Upper lobe of left lung (tissue), 6 donors: ENCODE measurements around the gene CTTN. TPM values are rescaled to one million over a fixed set of nuclear protein-coding genes. Genes with fewer than 3 reads are reported as not detected.
A peak's percentile ranks its signal among the peaks of the same experiment; 100 is the strongest.

ENCODE experiments used
- ATAC-seq, 2 donors: fragments of 200-7000 bp; cut with Tn5 transposase; one replicate each; pipeline ENCODE4 v1.9.1; 2022; ENCODE audit warnings: mild to moderate bottlenecking in 2 of 2, moderate library complexity in 2 of 2; ENCODE audit not compliant: low FRiP score in 2 of 2
- DNase-seq, 2 donors: peaks; one replicate each; pipeline ENCODE4 v3.0.0-alpha.2; 2019 to 2020
- H3K27ac ChIP-seq, 4 donors: fragments of 200-600 bp; sonication (generic); one replicate each; pipeline ENCODE4 v1.5.1; 2016 to 2019
- H3K27me3 ChIP-seq, 4 donors: fragments of 200-600 bp; sonication (generic); one replicate each; pipeline ENCODE4 v1.5.1; 2017 to 2019
- H3K36me3 ChIP-seq, 4 donors: fragments of 200-600 bp; sonication (generic); one replicate each; pipeline ENCODE4 v1.5.1; 2016 to 2019
- H3K4me1 ChIP-seq, 4 donors: fragments of 200-600 bp; sonication (generic); one replicate each; pipeline ENCODE4 v1.5.1; 2018 to 2019
- H3K4me3 ChIP-seq, 4 donors: fragments of 200-600 bp; sonication (generic); one replicate each; pipeline ENCODE4 v1.5.1; 2017 to 2019; ENCODE audit warnings: mild to moderate bottlenecking in 2 of 4, moderate library complexity in 1 of 4
- H3K9me3 ChIP-seq, 4 donors: fragments of 200-600 bp; sonication (generic); one replicate each; pipeline ENCODE4 v1.5.1; 2018 to 2019
- CTCF ChIP-seq, 6 experiments: fragments of 450-650 bp in 4 of 6; fragments of 200-600 bp in 2 of 6; sonication (generic) in 2 of 6; IDR thresholded peaks; one replicate each; pipeline ENCODE4 v1.5.1; 2016 to 2019; ENCODE audit warnings: antibody characterized with exemption in 6 of 6
- EP300 ChIP-seq, 4 donors: sonication (generic); formaldehyde crosslinking; IDR thresholded peaks; one replicate each; pipeline ENCODE4 v1.5.1; 2017; ENCODE audit warnings: antibody characterized with exemption in 4 of 4, control low read depth in 2 of 4
- POLR2A ChIP-seq, 4 donors: fragments of 450-650 bp; IDR thresholded peaks; one replicate each; pipeline ENCODE4 v1.5.1; 2016 to 2017; ENCODE audit warnings: antibody characterized with exemption in 4 of 4, mild to moderate bottlenecking in 2 of 4
- POLR2AphosphoS5 ChIP-seq, 2 donors: sonication (generic); formaldehyde crosslinking; IDR thresholded peaks; one replicate each; pipeline ENCODE4 v1.5.1; 2017; ENCODE audit warnings: antibody characterized with exemption in 2 of 2
- WGBS, 2 donors: methylation state at CpG; one replicate each; pipeline ENCODE4 v1.1.5; 2017 to 2018; 5-methylcytosine and 5-hydroxymethylcytosine counted together
- total RNA-seq, 6 donors: library from RNA; depleted of rRNA in 4 of 6; stranded (reverse); fragments of >200 nt in 4 of 6; gene quantifications; one replicate each; pipeline versions ENCODE4 v1.1.0 to v1.2.1, GENCODE V29; 2016 to 2021
- donor health status: DM: no; HTN: no; CAD: no; lungs with moderate emphysema.
- donor health status: DM: no; HTN: yes; CAD: no; lungs with severe emphysema.

Gene CTTN
- total RNA-seq, 6 donors from 2014 or later: 175 to 413 (median 218) TPM

DNA sequence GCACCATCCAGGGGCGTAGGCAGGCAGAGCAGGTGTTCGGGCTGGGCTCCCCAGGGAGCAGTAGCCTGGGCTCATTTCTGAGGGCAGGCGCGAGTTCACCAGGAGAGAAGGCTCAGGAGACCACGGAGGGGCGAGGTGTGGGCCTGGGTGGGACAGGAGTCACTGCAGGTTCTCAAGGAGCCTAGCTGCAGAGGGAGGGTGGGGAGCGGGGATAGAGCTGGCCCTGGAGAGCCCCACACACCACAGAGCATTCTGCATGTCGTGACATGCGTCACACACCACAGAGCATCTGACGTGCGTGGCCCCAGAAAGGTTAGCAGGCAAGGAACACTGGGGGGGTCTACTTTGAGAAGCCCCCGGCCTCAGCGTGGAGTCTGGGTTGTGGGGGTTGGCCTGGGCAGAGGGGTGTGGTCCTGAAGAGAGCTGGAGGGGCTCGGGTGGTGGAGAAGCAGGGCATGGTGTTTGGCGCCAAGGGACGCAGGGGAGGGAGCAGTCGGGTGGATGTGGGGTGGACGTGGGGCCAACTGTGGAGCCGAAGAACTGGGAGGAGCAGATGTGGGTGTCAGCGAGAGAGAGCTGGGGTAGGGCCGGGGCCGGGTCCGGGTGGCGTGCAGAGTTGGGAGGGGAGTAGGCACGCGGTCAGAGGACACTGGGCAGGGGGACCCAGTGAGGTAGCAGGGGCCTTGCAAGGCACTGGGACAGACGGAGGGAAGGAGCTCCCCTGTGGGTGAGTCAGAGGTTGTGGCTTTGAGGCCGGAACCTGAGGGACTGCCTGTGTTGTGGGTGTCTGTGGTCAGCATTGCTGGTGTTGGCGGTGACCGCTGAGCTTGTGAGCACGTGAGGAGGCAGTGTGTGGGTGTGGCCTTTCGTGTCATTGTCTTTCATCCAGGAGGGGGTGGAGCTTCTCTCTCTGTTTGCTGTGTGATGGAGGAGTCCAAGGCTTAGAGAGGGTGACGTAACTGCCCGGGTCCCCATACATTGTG lies 25.5 kb downstream of the CTTN start:
- Histone ChIP-seq H3K27ac (no peak overlapping the region), H3K9me3 (no peaks in the 10 kb centered on the region), H3K4me1 (peaks cover 0 to 4% (median 2%) of the 10 kb centered on the region in 4 donors), H3K27me3 (no peaks in the 10 kb centered on the region), H3K36me3 (peaks cover 17 to 97% (median 74%) of the 10 kb centered on the region in 4 donors), H3K4me3 (no peak overlapping the region)
- no peak for TF ChIP-seq POLR2A (IDR thresholded peaks at IDR 0.05)
- no peak for TF ChIP-seq EP300 (IDR thresholded peaks at IDR 0.05)
- no peak for TF ChIP-seq POLR2AphosphoS5 (IDR thresholded peaks at IDR 0.05)
- no peak for TF ChIP-seq CTCF (IDR thresholded peaks at IDR 0.05)
- peak in 1 of 2 donors; percentile 37 for DNase-seq
- ATAC-seq: peak in 1 of 2 donors; percentile 48
- WGBS, 2 donors: 78 to 87% methylated on average over 28 to 34 of the region's 34 CpGs

DNA sequence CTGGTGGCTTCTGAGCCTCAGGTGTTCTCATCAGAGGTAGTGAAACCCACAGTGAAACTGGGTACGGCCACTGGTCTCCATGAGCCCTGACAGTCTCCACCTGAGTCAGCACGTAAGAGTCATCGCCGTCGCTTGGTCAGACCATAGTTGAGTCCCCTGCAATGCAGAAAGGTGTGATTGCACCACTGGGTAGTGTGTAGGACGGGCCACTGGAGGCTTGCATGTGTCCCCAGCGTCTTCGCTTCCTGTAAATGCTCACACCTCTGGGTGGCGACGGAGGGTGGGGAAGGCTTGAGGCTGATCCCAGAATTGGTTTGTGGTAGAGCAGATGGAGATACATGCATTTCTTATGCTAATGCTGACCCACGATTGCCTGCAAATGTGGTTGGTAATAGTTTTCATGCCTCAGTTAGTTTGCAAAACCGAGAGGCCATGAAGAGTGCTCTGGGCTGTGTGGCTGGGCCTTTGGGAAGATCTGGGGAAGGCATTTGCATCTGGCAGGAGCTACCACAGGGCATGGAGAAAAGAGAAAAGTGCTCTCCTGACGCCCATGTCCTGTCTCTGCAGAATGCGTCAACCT lies 26.5 kb downstream of the CTTN start:
- ATAC-seq (no peak), DNase-seq (no peak)
- no peaks in the 10 kb centered on the region for H3K27me3 ChIP-seq
- H3K4me3 ChIP-seq: no peak overlapping the region
- no peaks in the 10 kb centered on the region for H3K9me3 ChIP-seq
- 91 to 93% methylated on average over 10 to 14 of the region's 14 CpGs for WGBS, 2 donors
- no peak overlapping the region for H3K27ac ChIP-seq
- peaks cover 0 to 4% (median 2%) of the 10 kb centered on the region in 4 donors for H3K4me1 ChIP-seq
- H3K36me3 ChIP-seq: peaks cover 15 to 97% (median 78%) of the 10 kb centered on the region in 4 donors
- TF ChIP-seq EP300 (IDR thresholded peaks at IDR 0.05) (no peak), CTCF (IDR thresholded peaks at IDR 0.05) (no peak), POLR2A (IDR thresholded peaks at IDR 0.05) (no peak)

DNA sequence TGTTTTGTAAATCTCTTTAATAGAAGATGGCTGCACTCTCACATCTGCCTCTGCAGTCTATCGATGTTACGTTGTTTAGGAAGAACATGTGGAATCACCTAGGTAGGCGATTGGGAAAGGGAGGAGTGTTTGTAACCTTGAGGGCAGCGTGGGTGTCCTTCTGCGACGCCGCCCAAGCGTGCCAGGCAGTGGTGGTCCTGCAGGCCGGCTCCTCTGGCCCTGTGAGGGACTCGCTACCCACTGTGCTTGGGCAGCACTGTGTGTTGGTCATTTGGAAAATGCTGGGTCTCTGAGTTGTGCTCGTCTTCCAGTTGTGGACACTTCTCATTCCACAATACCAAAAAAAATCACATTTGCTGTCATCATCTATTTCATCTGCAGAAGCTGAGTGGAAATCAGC lies 29.1 kb downstream of the CTTN start:
- Histone ChIP-seq H3K4me3 (no peak overlapping the region), H3K27ac (no peak overlapping the region), H3K9me3 (no peaks in the 10 kb centered on the region), H3K4me1 (peaks cover 0 to 4% (median 2%) of the 10 kb centered on the region in 4 donors), H3K27me3 (no peaks in the 10 kb centered on the region), H3K36me3 (peaks cover 7 to 97% (median 78%) of the 10 kb centered on the region in 4 donors)
- ATAC-seq (no peak), DNase-seq (no peak)
- 92 to 95% methylated on average over 11 of the region's 11 CpGs for WGBS, 2 donors
- no peak for TF ChIP-seq POLR2AphosphoS5 (IDR thresholded peaks at IDR 0.05)
- TF ChIP-seq EP300 (IDR thresholded peaks at IDR 0.05): no peak
- no peak for TF ChIP-seq POLR2A (IDR thresholded peaks at IDR 0.05)
- no peak for TF ChIP-seq CTCF (IDR thresholded peaks at IDR 0.05)

DNA sequence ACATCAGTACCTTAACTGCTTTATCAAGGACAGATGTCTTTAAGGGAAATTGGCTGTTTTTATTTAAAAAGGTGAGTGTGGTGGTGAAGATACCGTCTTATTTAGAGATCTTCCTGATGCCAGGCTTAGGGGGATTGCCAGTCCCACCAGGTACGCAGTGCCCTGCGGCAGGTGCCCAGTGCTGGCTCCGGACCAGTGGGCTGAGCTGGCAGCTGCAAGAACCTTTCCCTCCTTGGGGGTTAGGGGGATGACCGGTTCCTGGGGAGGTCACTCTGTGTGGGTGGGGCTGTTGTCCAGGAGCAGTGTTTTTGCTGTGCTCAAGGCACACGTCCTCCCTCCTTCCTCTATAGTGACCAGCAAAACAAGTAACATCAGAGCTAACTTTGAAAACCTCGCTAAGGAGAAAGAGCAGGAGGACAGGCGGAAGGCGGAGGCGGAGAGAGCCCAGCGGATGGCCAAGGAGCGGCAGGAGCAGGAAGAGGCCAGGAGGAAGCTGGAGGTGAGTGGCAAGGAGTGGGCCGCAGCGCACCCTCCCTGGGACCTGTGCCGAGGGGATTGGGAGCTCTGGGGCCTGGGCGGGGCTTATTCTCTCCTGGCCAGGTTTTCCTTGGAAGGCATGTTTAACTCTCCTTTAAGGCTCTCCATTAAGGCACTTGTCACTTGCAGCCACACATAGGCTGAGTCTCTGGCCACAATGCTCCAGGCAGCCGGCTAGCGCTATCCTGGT lies 30.5 kb downstream of the CTTN start:
- Histone ChIP-seq H3K9me3 (no peaks in the 10 kb centered on the region), H3K27ac (no peak overlapping the region), H3K4me1 (peaks cover 0 to 3% (median 1%) of the 10 kb centered on the region in 4 donors), H3K36me3 (peaks cover 10 to 97% (median 76%) of the 10 kb centered on the region in 4 donors), H3K27me3 (no peaks in the 10 kb centered on the region), H3K4me3 (no peak overlapping the region)
- TF ChIP-seq EP300 (IDR thresholded peaks at IDR 0.05) (no peak), POLR2A (IDR thresholded peaks at IDR 0.05) (no peak), POLR2AphosphoS5 (IDR thresholded peaks at IDR 0.05) (no peak)
- DNase-seq (no peak), ATAC-seq (no peak)
- 96 to 97% methylated on average over 16 to 18 of the region's 18 CpGs for WGBS, 2 donors

- no peaks in the 10 kb centered on the region for H3K9me3 ChIP-seq
- peaks cover 10 to 97% (median 77%) of the 10 kb centered on the region in 4 donors for H3K36me3 ChIP-seq
- H3K27ac ChIP-seq: no peak overlapping the region
- ATAC-seq (no peak), DNase-seq (no peak)
- 80 to 100% methylated on average over 1 to 5 of the region's 8 CpGs for WGBS, 2 donors
- no peaks in the 10 kb centered on the region for H3K4me1 ChIP-seq
- no peak overlapping the region for H3K4me3 ChIP-seq
- TF ChIP-seq POLR2A (IDR thresholded peaks at IDR 0.05) (no peak), POLR2AphosphoS5 (IDR thresholded peaks at IDR 0.05) (no peak), CTCF (IDR thresholded peaks at IDR 0.05) (no peak), EP300 (IDR thresholded peaks at IDR 0.05) (no peak)
- no peaks in the 10 kb centered on the region for H3K27me3 ChIP-seq
Observed at GRCh38 chr11:70429428-70429705, 31.0 kb downstream of the CTTN start.
